NCI-H2081 treated with DMSO at 0.1 percent for 48 hours (cell line): ENCODE data around the gene GATAD2B.
"Not testable (repeated sequence)": the region's sequence is repeated elsewhere in the genome, so short reads cannot be mapped to it uniquely, and the experiment has no call there.

Source experiments
- DNase-seq: peaks from one replicate; lab custom pipeline; 2025; lab: John Stamatoyannopoulos, UW

GATAD2B gene

DNA sequence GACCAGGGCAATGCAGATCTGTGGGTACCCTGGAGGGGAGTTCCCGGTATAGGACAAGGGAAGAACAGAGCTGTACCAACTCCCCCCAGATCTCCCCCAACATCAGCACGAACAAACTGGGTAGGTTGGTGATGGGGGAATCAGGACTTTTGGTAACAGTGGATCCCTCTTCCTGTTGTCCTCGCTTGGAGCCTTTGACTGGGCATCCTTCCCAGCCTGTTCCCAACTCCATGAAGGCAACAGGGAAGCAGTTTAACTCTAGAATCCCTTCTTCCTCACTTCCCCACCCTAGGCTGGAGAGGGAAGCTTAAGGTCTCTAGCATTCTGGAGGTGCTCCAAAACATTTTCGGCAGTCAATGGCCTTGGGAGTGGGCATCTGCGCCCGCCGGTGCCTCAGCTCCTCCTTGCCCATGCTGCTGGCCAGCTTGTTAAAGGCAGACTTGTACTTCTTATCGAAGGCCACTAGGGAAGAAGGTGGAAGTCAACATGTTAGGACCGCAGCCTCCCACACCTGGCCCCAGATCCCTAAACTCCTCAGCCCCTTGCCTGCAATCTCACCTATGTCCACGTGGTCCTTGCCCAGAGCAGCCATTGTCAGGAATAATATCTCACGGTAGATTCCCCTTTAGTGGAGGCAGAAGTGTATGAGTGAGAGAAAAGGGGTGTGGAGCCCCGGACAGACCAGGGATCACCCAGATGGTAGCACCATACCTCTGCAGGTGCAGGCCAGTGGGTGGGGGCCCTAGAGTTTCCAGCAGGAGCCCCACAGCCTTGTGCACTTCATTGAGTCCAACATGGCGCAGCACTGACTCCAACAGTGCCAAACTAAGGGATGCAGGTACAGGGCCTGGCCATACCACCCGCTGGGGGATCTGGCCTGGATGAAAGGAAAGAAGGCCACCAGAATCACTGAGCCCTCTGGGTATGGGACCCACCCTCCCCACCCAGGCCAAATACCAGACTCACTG is 7.5 kb upstream of the GATAD2B start:
- DNase-seq = no peak

DNA sequence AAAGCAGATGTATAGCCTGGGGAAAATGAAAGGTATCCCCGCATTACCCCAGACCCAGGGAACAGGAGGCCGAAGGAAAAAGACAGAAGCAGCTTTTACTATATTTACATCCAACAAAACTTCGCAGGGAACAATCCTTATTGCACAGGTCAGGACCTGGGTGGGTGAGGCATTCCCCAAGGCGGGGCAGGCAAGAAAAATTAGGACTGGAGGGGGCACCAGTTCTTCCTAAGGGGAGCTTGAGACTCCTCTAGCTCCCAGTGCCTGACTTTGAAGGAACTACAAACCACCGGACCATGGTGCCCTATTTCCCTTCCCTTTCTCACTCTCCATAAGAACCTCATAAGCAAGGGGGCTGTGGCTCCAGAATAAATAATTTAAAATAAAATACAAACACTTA is 6.7 kb upstream of the GATAD2B start:
- no peak for DNase-seq

DNA sequence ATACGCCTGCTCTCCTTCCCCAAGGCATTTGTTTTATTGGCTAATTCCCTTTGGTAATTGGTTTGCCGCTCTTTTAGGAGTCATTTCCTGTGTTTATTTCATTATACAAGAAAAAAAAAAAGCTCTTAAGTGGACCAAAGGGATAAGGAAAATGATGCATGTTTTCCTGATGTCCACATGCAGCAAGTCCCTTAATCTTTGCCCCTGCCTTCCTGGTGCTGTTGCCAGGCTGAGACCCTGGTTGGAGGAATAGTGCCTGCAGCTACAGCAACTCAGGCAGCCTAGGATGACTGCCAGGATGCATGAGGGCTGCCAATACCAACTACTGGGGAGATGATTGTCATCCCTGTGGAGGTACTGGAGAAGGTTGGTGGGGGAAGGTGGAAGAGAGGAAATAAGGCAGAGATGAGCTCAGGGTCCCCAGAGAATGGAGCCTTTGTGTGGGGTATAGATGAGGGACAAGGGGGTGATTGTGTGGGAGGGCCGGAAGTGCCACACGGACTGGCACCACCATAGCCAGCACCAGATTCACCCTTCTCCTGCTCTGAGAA is 6.1 kb upstream of the GATAD2B start:
- peak; percentile 56 for DNase-seq

DNA sequence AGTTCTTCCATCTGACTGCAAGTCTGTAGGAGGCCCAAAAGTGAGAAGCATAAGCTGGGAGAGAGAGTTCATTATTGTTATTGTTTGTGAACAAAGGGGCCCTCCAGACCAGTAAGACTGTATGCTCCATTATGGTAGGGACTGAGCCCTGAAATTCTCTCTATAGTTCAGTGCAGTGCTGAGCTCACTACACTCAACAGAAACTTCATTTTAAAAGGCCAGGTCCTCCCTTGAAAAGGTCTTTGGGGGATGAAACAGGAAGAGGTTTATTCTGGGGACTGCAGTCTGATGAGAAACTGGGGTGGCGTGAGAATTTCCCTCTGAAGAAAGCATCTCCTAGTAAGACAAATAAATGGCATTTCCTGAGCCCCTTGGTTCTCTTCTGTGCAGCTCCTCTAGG is 5.5 kb upstream of the GATAD2B start:
- no peak for DNase-seq

DNA sequence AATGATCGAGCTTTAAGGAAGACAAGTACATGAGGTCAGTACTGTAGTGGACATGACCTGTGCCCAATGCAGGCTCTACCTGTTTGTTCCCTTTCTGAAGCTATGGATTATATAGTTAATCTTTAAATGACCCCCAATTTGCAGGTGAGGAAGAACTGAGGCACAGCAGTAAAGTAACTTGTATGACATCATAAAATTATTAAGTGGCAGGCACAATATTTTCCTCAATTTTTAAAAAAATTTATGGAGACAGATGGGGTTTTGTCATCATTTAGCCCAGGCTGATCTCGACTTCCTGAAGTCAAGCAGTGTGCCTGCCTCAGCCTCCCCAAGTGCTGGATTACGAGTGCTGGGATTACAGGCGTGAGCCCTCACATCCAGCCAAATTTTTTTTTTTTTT is 3.6 kb upstream of the GATAD2B start:
- DNase-seq = no peak

DNA sequence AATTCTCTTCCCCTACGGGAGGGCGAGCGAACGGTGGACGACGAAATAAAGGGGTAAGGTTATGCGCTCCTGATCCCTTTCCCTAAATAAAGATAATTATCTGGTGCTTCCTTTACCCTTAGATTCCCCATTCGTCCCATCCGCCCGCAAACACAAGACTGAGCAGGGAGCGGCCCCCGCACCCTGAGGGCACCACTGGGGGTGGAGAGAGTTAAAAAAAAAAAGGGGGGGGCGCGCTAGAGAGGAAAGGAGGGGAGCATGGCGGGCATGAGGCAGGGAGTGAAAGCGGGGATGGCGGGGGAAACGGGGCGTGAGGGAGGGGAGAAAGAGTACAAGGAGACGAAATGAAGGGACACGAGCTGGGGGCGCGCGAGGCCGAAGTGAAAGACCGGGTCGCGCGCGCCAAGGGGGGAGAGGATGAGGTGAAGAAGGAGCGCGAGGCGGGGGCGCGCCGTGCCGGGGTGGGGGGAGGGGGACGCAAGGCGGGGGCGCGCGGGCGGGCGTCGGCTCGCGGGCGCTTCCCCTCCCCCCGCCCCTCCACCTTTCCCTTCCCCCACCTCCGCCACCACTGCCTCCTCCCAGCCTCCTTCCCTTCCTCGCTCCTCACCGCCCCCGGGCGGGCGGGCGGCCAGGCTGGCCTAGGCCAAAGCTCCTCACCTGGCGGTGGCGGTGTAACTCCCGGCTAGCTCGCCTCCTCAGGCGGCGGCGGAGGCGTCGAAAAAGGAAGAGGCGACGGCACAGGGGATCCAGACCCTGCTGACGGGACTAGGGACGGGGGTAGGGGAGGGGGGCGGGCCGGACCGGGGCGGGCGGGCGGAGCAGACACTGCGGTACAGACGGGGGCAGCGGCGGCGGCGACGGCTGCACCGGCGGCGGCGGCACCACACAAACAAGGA is 448 bp downstream of the GATAD2B start:
- no peak for DNase-seq

DNA sequence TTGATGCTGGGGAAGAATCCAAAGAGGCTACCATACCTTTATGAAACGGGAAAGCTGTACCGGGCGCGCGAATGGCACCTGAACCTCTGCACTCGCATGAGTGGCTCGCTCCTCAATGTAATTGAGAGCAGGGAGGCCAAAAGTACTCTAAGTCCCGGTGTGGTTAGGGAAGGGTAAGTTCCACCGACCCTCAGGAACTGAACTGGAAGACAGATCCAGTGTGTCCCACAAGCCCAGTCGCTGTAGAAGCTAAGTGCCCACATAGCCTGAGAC is 1.0 kb downstream of the GATAD2B start:
- DNase-seq = no peak

DNA sequence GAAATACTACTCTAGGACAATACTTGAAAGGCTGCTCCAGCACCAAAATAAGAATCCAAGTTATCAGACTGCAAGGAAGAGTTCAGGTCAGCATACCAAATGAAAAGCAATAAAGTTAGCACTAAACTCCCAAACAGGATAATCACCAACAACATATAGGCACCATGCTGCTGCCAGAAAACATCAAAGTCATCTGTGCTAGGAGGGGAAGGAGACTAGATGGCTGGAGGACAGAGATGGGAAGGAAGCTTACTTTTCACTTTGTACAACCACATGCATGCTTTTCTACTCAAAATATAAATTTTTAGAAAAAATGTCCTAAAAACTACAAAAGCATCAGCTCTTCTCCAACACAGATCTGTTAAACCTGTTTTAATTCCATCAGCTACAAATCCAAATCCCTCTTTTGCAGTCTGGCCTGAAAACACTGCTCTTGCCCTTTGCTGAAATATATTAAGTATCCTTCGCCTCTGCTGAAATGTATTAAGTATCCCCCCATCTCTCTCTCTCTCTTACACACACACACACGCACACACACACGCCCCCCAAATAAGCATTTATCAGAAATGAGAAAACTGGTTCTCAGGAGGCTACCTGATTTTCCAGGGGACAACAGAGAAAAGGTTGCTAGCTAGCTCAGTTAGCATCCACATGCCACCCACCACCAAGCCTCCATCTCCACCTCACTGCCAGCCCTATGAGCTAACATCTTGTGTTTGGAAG is 1.5 kb downstream of the GATAD2B start:
- no peak for DNase-seq

DNA sequence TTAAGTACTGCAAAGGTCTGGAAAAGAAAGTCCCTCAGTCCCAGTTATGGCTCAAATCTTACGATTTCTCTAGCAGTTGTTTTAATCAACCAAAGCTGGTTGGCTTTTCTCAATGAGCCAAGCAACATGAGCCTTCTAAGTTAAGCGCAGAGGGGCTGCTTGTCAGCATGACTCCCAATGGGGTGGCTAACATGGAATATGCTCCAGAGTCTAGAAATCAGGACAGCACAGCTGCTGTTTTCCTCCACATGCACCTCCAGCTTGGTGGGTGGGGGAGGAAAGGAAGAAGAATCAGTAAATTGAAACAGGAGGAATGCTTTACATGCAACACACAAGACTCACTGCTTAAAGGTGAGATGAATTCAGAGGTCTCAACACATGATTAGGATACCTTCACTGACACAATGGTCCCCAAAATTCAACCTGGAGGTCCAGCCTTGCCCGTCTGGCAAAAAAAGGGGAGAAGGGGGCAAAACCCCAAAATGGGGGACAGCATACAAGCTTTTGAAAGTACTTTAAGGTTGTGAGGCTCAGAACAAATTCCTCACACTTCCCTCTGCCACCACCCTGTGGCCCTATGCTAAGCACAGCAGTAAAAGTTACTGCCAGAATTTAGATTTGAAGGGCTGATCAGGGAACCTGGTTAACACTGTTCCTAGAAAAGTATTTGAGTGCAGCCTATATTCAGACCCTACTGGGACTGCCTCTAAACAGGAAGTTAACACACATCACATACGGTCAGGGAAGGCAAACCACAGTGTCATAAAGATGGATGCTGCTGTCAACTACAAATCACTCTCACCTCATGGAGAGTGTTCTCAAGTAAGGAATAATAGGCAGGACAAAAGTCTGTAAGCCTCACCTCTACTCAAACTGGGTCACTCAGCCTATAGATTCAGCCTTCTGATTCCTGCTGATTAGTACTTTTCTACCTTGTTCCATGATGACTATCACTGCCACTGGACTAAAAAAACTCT is 2.6 kb downstream of the GATAD2B start:
- DNase-seq = no peak

DNA sequence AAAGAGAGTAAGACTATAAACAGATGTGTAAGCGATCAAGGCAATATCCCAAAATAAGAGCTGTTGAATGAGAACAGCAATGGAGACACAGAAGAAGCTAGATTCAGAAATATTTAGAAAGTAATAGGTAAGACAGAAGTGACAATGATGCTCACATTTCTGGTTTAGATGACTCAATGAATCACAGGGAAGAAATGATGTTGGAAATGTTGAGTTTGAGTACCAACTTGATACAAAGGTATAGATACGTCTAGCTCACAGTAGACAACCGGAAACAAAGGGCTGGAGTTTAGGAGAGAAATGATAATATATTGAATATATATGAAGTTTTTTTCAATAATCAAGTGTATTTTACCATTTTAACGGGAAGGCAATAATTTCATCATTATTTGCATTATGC is 6.5 kb downstream of the GATAD2B start:
- DNase-seq = no peak

DNA sequence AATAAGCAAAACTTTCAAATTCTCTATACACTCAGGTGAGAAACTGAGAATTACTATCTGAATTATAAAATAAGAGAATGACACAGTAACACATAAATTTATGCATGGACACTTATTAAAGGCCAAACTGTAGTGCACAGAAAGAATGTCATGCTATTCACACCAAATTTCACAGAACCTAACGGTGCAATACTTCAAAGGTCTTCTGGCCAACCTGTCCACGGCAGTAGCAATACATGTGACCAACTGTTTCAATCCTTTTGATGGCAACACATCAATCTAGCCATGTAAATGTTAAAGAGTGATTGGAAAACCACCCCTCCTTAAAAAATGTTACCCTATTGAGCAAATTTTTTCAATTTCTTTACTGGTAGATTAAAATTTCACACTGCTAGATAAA is 10.4 kb downstream of the GATAD2B start:
- DNase-seq = no peak

DNA sequence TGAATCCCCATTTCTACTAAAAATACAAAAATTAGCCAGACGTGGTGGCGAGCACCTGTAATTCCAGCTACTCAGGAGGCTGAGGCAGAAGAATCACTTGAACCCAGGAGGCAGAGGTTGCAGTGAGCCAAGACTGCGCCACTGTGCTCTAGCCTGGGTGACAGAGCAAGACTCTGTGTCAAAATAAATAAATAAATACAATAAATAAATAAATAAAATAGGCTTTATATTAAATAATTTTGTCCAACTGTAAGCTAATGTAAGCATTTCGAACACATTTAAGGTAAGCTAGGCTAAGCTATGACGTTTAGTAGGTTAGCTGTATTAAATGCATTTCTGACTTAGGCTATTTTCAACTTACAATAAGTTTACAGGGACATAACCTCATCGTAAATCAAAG is 12.2 kb downstream of the GATAD2B start:
- DNase-seq = not testable (repeated sequence)

DNA sequence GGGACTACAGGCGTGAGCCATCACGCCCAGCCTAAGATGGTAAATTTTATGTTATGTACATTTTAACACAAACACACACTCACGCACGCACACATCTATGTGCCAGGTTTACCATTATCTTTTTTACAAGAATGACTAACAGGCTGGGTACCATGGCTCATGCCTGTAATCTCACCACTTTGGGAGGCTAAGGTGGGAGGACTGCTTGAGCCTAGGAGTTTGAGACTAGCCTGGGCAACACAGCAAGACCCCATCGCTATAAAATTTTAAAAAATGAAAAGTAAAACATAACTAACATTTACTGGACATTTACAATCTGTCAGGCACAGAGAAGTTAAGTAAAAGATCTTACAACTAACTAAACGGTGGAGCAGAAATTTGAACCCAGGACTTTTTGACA is 14.7 kb downstream of the GATAD2B start:
- no peak for DNase-seq

DNA sequence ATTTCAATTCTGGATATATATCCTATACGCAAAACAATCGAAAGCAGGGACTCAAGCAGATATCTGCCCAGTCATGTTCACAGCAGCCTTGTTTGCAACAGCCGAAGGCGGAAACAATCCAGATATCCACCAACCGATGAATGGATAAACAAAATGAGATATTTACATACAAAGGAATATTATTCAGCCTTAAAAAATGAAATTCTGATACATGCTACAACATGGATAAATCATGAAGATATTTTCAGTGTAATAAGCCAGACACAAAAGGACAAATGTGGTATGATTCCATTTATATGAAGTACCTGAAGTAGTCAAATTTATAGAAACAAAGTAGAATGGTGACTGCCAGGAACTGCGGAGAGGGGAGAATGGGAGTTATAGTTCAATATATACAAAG is 15.6 kb downstream of the GATAD2B start:
- no peak for DNase-seq

DNA sequence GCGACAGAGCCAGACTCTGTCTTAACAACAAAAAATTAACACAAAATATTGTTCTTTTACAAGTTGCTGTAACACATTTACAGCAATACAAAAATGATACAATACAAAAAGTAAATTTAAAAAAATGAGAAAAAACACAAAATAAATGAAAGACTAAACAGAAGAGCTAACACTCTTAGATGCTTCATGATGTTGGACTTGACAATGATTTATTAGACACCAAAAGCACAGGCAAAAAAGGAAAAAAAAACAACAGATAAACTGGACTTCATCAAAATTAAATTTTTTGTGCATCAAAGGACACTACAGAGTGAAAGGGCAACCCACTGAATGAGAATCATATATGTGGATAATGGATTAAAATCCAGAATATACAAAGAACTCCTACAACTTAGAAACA is 16.4 kb downstream of the GATAD2B start:
- DNase-seq = no peak

DNA sequence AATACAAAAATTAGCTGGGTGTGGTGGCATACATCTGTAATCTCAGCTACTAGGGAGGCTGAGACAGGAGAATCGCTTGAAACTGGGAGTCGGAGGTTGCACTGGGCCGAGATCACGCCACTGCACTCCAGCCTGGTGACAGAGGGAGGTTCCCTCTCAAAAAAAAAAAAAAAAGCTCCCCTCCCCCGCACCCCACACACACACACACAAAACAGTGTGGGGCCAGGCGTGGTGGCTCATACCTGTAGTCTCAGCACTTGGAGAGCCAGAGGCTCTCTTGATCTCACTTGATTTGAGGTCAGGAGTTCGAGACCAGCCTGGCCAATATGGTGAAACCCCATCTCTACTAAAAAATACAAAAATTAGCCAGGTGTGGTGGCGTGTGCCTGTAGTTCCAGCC is 16.9 kb downstream of the GATAD2B start:
- DNase-seq = not testable (repeated sequence)

DNA sequence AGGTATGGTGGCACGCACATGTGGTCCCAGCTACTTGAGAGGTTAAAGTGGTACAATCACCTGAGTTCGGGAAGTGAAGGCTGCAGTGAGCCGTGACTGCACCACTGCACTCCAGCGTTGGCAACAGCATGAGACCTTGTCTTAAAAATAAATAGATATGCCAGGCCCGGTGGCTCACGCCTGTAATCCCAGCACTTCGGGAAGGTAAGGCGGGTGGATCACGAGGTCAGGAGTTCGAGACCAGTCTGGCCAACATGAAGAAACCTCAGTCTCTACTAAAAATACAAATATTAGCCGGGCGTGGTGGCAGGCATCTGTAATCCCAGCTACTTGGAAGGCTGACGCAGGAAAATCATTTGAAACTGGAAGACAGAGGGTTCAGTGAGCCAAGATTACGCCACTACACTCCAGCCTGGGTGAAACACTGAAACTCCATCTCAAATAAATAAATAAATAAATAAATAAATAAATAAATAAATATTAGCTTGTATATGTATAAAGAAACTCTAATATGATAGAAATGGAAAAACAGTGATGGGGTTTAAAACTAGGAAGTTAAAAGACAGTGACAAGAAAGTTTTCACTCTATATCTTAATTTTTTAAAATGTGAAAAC is 18.8 kb downstream of the GATAD2B start:
- DNase-seq = no peak

DNA sequence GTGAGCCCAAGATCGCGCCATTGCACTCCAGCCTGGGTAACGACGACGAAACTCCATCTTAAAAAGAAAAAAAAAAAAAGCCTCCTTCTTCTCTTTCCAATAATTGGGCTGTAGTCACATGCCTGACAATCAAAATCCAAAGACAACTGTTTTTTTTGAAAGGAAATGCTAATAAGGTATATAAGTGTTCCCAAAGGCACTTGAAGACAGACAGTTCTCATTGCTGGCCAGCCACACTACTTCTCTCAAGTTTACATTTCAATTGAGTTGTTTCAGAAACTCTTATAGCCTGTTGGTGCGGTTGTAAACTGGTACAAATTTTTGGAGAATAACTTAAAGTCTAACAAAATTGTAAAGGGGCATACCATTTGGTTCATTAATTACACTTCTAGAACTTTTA is 23.3 kb downstream of the GATAD2B start:
- DNase-seq = no peak

DNA sequence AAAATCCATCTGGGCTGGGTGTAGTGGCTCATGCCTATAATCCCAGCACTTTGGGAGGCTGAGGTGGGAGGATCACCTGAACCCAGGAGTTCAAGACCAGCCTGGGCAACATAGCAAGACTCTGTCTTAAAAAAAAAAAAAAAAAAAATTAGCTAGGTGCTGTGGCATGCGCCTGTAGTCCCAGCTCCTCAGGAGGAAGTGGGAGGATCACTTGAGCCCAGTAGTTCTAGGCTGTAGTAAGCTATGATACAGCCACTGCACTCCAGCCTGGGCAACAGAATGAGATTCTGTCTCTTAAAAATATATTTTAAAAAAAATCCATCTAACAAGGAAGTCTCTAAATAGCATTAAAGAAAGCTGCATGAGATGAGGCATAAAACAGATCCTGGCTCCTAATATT is 26.9 kb downstream of the GATAD2B start:
- not testable (repeated sequence) for DNase-seq

DNA sequence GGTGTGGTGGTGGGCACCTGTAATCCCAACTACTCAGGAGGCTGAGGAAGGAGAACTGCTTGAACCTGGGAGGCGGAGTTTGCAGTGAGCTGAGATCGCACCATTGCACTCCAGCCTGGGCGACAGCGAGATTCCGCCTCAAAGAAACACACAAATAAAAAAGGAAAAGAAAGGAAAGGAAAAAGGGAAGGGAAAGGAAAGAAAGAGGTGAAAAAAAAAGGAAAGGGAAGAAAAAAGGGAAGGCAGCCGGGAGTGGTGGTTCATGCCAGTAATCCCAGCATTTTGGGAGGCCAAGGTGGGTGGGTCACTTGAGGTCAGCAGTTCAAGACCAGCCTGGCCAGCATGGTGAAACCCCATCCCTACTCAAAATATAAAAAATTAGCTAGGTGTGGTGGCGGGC is 31.7 kb downstream of the GATAD2B start:
- not testable (repeated sequence) for DNase-seq

DNA sequence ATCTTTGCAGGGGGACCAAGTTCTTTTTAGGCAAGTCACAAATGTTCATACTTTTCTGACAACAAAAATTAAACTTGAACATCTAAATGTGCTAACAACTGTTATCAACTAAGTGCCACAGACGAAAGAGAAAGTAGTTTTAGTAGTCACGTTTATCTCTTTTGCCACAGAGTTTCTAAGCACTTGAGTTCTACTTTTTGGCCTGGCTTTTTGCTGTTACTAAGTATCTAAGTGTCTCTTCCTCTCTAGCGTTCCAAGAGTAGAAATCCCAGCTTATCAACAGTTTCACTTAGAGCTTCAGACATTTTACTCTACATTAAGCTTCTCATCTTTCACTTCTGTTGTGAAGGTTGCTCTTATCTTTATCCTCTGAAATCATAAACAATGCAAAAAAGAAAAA is 34.2 kb downstream of the GATAD2B start:
- DNase-seq = no peak
